ENCODE data around the gene RAPGEF5.

The RAPGEF5 gene

DNA sequence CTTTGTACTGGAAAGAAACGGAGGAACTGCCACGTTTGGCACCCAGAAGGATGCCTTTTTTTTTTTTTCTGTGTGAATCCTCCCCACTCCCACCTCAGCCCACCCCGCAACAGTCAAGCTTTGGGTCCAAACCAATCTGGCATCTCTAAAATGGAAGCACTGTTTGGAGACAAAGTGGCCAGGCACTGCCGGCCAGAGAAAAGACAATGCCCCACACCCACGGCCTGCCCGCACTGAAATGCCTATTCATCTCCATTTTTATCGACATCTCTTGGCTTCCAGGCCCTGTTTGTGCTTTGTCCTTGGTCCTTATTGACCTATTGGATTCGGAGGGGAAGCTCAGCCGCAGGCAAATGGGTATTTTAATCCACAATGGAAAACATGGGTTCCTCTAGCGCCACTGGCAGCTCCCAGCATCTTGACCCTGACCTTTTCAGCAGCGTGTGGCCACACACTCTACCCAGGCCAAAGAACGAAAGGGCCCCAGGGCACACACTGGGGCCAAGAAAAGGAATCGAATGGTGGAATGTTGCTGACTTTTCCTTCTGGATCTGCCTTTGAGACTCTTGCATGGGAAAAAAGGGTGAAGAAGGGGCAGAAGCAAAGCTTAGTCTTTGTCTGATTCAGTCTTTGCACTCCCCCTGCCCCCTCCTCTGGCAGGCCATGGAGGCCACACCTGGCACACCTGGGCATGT lies 248.7 kb downstream of the RAPGEF5 start:
- no peak for TF ChIP-seq CTCF (IDR thresholded peaks at IDR 0.05; ENCODE audit: poor library complexity, severe bottlenecking)
- DNase-seq (ENCODE audit: low spot score) (no peak), ATAC-seq (ENCODE audit: low read depth) (no peak)
- Histone ChIP-seq H3K36me3 (ENCODE audit: low read depth) (no peaks in the 10 kb centered on the region), H3K4me1 (ENCODE audit: insufficient read depth, poor library complexity, severe bottlenecking) (no peaks in the 10 kb centered on the region), H3K27ac (ENCODE audit: poor library complexity, severe bottlenecking) (no peak overlapping the region), H3K27me3 (ENCODE audit: insufficient read depth, poor library complexity, severe bottlenecking) (no peaks in the 10 kb centered on the region), H3K4me3 (ENCODE audit: severe bottlenecking) (no peak overlapping the region), H3K9me3 (ENCODE audit: severe bottlenecking) (no peaks in the 10 kb centered on the region)

GRCh38 chr7:22105550-22105949 lies 251.4 kb downstream of the RAPGEF5 start:
- H3K27ac ChIP-seq (ENCODE audit: poor library complexity, severe bottlenecking) = no peak overlapping the region
- H3K27me3 ChIP-seq (ENCODE audit: insufficient read depth, poor library complexity, severe bottlenecking) = no peaks in the 10 kb centered on the region
- no peaks in the 10 kb centered on the region for H3K4me1 ChIP-seq (ENCODE audit: insufficient read depth, poor library complexity, severe bottlenecking)
- H3K4me3 ChIP-seq (ENCODE audit: severe bottlenecking) = no peak overlapping the region
- no peaks in the 10 kb centered on the region for H3K36me3 ChIP-seq (ENCODE audit: low read depth)
- no peak for TF ChIP-seq CTCF (IDR thresholded peaks at IDR 0.05; ENCODE audit: poor library complexity, severe bottlenecking)
- no peak for ATAC-seq (ENCODE audit: low read depth)
- H3K9me3 ChIP-seq (ENCODE audit: severe bottlenecking) = no peaks in the 10 kb centered on the region
- DNase-seq (ENCODE audit: low spot score) = no peak

DNA sequence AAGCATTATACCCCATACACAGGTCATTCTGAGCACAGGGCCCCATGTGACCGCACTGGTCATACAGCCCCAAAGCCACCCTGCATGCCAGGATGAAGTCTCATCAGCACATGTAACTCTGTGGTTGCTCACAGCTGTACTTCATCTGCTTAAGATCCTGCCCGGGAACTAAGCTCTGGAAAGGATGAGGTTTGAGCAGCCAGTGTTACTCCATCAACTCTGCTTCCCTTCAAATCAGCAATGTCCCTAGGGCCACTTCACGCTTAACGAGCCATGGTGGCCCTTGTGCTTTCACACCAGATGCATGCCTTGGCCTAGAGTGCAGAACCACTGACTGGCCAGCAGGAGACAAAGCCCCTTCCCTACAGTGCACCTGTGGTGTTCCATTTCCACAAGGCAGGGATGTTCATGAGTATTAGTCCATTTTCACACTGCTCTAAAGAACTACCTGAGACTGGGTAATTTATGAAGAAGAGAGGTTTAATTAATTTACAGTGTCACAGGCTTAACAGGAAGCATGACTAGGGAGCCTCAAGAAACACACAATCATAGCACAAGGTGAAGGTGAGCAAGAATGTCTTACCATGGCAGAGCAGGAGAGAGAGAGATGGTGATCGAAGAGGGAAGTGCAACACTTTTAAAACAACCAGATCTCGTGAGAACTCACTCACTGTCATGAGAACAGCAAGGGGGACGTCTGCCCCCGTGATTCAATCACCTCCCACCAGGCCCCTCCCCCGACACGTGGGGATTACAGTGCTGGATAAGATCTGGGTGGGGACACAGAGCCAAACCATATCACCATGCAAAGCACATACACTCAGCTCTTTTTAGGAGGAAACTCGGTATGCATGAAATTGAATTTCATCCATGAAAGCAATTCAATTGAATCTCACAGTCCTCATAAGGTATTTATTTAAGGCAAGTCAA lies 262.3 kb downstream of the RAPGEF5 start:
- DNase-seq (ENCODE audit: low spot score) (no peak), ATAC-seq (ENCODE audit: low read depth) (no peak)
- H3K36me3 ChIP-seq (ENCODE audit: low read depth) = no peaks in the 10 kb centered on the region
- no peaks in the 10 kb centered on the region for H3K27me3 ChIP-seq (ENCODE audit: insufficient read depth, poor library complexity, severe bottlenecking)
- H3K27ac ChIP-seq (ENCODE audit: poor library complexity, severe bottlenecking) = no peak overlapping the region
- H3K4me3 ChIP-seq (ENCODE audit: severe bottlenecking) = no peak overlapping the region
- no peaks in the 10 kb centered on the region for H3K4me1 ChIP-seq (ENCODE audit: insufficient read depth, poor library complexity, severe bottlenecking)
- TF ChIP-seq CTCF (IDR thresholded peaks at IDR 0.05; ENCODE audit: poor library complexity, severe bottlenecking) = no peak
- no peaks in the 10 kb centered on the region for H3K9me3 ChIP-seq (ENCODE audit: severe bottlenecking)

DNA sequence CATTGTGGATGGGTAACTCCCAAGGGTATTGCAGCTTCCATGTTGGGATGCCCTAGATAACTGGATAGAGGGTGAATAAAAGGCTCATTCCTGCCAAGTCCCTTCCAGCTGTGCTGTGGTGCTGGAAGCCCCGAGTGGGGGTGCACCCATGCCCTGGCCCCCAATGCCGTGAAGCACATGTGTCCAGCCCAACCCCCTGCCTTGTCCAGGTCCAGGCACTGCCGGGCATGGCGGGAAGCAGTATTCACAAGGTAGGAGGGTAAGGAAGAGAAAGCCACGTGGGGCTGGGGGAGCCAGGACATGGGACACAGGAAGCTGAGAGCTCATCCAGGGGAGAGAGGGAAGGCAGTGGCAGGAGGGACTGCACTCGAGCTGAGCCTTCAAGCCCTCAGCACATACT lies 263.0 kb downstream of the RAPGEF5 start:
- ATAC-seq (ENCODE audit: low read depth) (no peak), DNase-seq (ENCODE audit: low spot score) (no peak)

More for the DNA sequence above, 263.0 kb downstream of the RAPGEF5 start:
- Histone ChIP-seq H3K4me3 (ENCODE audit: severe bottlenecking) (no peak overlapping the region), H3K9me3 (ENCODE audit: severe bottlenecking) (no peaks in the 10 kb centered on the region), H3K27me3 (ENCODE audit: insufficient read depth, poor library complexity, severe bottlenecking) (no peaks in the 10 kb centered on the region), H3K4me1 (ENCODE audit: insufficient read depth, poor library complexity, severe bottlenecking) (peaks cover 2% of the 10 kb centered on the region), H3K36me3 (ENCODE audit: low read depth) (no peaks in the 10 kb centered on the region), H3K27ac (ENCODE audit: poor library complexity, severe bottlenecking) (no peak overlapping the region)
- TF ChIP-seq CTCF (IDR thresholded peaks at IDR 0.05; ENCODE audit: poor library complexity, severe bottlenecking) = no peak

Data from RWPE2 (cell line).